ENCODE data around the gene SPOCK1.

DNA sequence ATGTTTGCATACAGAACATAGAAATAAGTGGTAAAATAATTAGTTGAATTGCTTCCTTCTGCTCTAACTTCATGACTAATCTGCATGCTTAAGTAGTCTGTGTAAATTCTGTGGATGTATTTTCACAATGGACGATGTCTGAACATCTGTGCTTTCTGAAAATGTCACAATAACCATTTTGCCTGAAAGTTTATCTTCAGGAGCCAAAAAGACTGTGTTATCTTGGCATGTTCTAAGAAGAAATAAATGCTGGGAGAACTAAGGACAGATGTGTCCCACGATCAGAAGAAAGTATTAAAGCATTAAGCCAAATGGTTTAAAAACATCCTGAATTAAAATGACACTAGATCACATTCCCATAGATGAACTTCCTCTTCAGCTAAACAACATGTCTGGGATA, 397.6 kb downstream of the SPOCK1 start:
- TF ChIP-seq, protein P1, sequence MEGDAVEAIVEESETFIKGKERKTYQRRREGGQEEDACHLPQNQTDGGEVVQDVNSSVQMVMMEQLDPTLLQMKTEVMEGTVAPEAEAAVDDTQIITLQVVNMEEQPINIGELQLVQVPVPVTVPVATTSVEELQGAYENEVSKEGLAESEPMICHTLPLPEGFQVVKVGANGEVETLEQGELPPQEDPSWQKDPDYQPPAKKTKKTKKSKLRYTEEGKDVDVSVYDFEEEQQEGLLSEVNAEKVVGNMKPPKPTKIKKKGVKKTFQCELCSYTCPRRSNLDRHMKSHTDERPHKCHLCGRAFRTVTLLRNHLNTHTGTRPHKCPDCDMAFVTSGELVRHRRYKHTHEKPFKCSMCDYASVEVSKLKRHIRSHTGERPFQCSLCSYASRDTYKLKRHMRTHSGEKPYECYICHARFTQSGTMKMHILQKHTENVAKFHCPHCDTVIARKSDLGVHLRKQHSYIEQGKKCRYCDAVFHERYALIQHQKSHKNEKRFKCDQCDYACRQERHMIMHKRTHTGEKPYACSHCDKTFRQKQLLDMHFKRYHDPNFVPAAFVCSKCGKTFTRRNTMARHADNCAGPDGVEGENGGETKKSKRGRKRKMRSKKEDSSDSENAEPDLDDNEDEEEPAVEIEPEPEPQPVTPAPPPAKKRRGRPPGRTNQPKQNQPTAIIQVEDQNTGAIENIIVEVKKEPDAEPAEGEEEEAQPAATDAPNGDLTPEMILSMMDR (IDR thresholded peaks at IDR 0.05 in 8 of 11, conservative IDR thresholded peaks at IDR 0.05 in 3 of 11): no peak
- no peak for TF ChIP-seq POLR2A (IDR thresholded peaks at IDR 0.05)
